Neural crest cell (in vitro differentiated cells): ENCODE results near the gene TMSB10. TPM values are rescaled to one million over a fixed set of nuclear protein-coding genes. Genes with fewer than 3 reads are reported as not detected.
A peak's percentile ranks its signal among the peaks of the same experiment; 100 is the strongest.

Source experiments
- DNase-seq: peaks from one replicate; pipeline ENCODE4 v3.0.0; 2021; ENCODE audit warnings: low read depth, mixed read lengths, low spot score
- H3K27ac Mint-ChIP-seq: one replicate; pipeline ENCODE4 v1.8.0; 2021; ENCODE audit warnings: mild to moderate bottlenecking, mixed read lengths; ENCODE audit not compliant: unreplicated experiment
- H3K27me3 Mint-ChIP-seq: 2 replicates; pipeline ENCODE4 v1.8.0; 2021; ENCODE audit warnings: low read depth, mild to moderate bottlenecking, mixed read lengths
- H3K36me3 Mint-ChIP-seq: 2 replicates; pipeline ENCODE4 v1.8.0; 2021; ENCODE audit warnings: low read depth, mild to moderate bottlenecking, mixed read lengths
- H3K4me1 Mint-ChIP-seq: 2 replicates; pipeline ENCODE4 v1.8.0; 2021; ENCODE audit warnings: mixed read lengths
- H3K4me3 Mint-ChIP-seq: one replicate; pipeline ENCODE4 v1.8.0; 2021; ENCODE audit warnings: mild to moderate bottlenecking, mixed read lengths
- H3K9me3 Mint-ChIP-seq: 2 replicates; pipeline ENCODE4 v1.8.0; 2021; ENCODE audit warnings: mixed read lengths
- CTCF ChIP-seq: fragments of 200-600 bp; sonication (generic); conservative IDR thresholded peaks from 2 replicates; pipeline ENCODE4 v1.5.0; 2021; ENCODE audit warnings: antibody characterized with exemption, mild to moderate bottlenecking
- total RNA-seq: library from RNA; stranded (reverse); gene quantifications from 2 replicates; pipeline ENCODE4 v1.2.1, GENCODE V29; 2021

Gene TMSB10
- total RNA-seq, 1 donor from 2014 or later, result 1,431 TPM

GRCh38 chr2:84876369-84876768 is 29.1 kb upstream of the TMSB10 start:
- TF ChIP-seq CTCF, result no peak
- peaks cover 73% of the 10 kb centered on the region for H3K27me3 Mint-ChIP-seq
- H3K4me3 Mint-ChIP-seq, result no peak overlapping the region
- no peaks in the 10 kb centered on the region for H3K36me3 Mint-ChIP-seq
- H3K27ac Mint-ChIP-seq, result no peak overlapping the region
- no peaks in the 10 kb centered on the region for H3K9me3 Mint-ChIP-seq
- no peak for DNase-seq
- H3K4me1 Mint-ChIP-seq, result peaks cover 15% of the 10 kb centered on the region

- H3K9me3 Mint-ChIP-seq, result no peaks in the 10 kb centered on the region
- H3K27ac Mint-ChIP-seq, result no peak overlapping the region
- no peak overlapping the region for H3K4me3 Mint-ChIP-seq
- no peaks in the 10 kb centered on the region for H3K36me3 Mint-ChIP-seq
- TF ChIP-seq CTCF, result no peak
- H3K4me1 Mint-ChIP-seq, result peaks cover 28% of the 10 kb centered on the region
- H3K27me3 Mint-ChIP-seq, result peaks cover 85% of the 10 kb centered on the region
- DNase-seq, result no peak
These were observed 27.0 kb upstream of the TMSB10 start for GRCh38 chr2:84878459-84878858.

- peaks cover 28% of the 10 kb centered on the region for H3K4me1 Mint-ChIP-seq
- no peak for TF ChIP-seq CTCF
- DNase-seq, result no peak
- peaks cover 91% of the 10 kb centered on the region for H3K27me3 Mint-ChIP-seq
- H3K4me3 Mint-ChIP-seq, result no peak overlapping the region
- no peaks in the 10 kb centered on the region for H3K9me3 Mint-ChIP-seq
- no peak overlapping the region for H3K27ac Mint-ChIP-seq
- no peaks in the 10 kb centered on the region for H3K36me3 Mint-ChIP-seq
These were observed 26.4 kb upstream of the TMSB10 start for GRCh38 chr2:84878896-84879583.

- no peak for DNase-seq
- peaks cover 98% of the 10 kb centered on the region for H3K27me3 Mint-ChIP-seq
- H3K4me1 Mint-ChIP-seq, result peaks cover 28% of the 10 kb centered on the region
- no peak for TF ChIP-seq CTCF
- H3K9me3 Mint-ChIP-seq, result no peaks in the 10 kb centered on the region
- no peak overlapping the region for H3K27ac Mint-ChIP-seq
- no peaks in the 10 kb centered on the region for H3K36me3 Mint-ChIP-seq
- H3K4me3 Mint-ChIP-seq, result peak overlapping the region; percentile 58
These were observed 25.7 kb upstream of the TMSB10 start for GRCh38 chr2:84879584-84880394.

- TF ChIP-seq CTCF, result no peak
- H3K27ac Mint-ChIP-seq, result no peak overlapping the region
- no peaks in the 10 kb centered on the region for H3K9me3 Mint-ChIP-seq
- H3K27me3 Mint-ChIP-seq, result peaks cover 93% of the 10 kb centered on the region
- H3K4me3 Mint-ChIP-seq, result peak overlapping the region; percentile 58
- DNase-seq, result no peak
- H3K36me3 Mint-ChIP-seq, result no peaks in the 10 kb centered on the region
- peaks cover 24% of the 10 kb centered on the region for H3K4me1 Mint-ChIP-seq
These were observed 25.1 kb upstream of the TMSB10 start for GRCh38 chr2:84880395-84880644.
